ENCODE results near the gene FANCI.

The FANCI gene

GRCh38 chr15:89308236-89308635 is 64.5 kb downstream of the FANCI start:
- DNase-seq = no peak

- DNase-seq = no peak
Observed at GRCh38 chr15:89309993-89310392, 66.2 kb downstream of the FANCI start.

- no peak for DNase-seq
Observed at GRCh38 chr15:89315375-89315929, 71.7 kb downstream of the FANCI start.

GRCh38 chr15:89316504-89316903 is 72.7 kb downstream of the FANCI start:
- no peak for DNase-seq

- no peak for DNase-seq
Observed at GRCh38 chr15:89317186-89317720, 73.5 kb downstream of the FANCI start.

GRCh38 chr15:89319678-89320077 is 75.9 kb downstream of the FANCI start:
- DNase-seq = no peak

GRCh38 chr15:89320200-89320599 is 76.4 kb downstream of the FANCI start:
- no peak for DNase-seq

GRCh38 chr15:89321521-89322410 is 78.0 kb downstream of the FANCI start:
- DNase-seq = no peak

- no peak for DNase-seq
Observed at GRCh38 chr15:89322822-89323221, 79.0 kb downstream of the FANCI start.

- DNase-seq = no peak
Observed at GRCh38 chr15:89323825-89324224, 80.0 kb downstream of the FANCI start.

GRCh38 chr15:89325039-89325803 is 81.4 kb downstream of the FANCI start:
- DNase-seq = no peak

GRCh38 chr15:89326316-89326715 is 82.5 kb downstream of the FANCI start:
- no peak for DNase-seq

- no peak for DNase-seq
Observed at GRCh38 chr15:89327113-89327512, 83.3 kb downstream of the FANCI start.

- no peak for DNase-seq
Observed at GRCh38 chr15:89328398-89329254, 84.8 kb downstream of the FANCI start.

- no peak for DNase-seq
Observed at GRCh38 chr15:89329329-89330084, 85.7 kb downstream of the FANCI start.

- DNase-seq = no peak
Observed at GRCh38 chr15:89330119-89330518, 86.3 kb downstream of the FANCI start.

GRCh38 chr15:89330881-89331595 is 87.3 kb downstream of the FANCI start:
- no peak for DNase-seq

- DNase-seq = no peak
Observed at GRCh38 chr15:89332446-89332845, 88.7 kb downstream of the FANCI start.

GRCh38 chr15:89333011-89333860 is 89.5 kb downstream of the FANCI start:
- DNase-seq = no peak

- DNase-seq = no peak
Observed at GRCh38 chr15:89333959-89334509, 90.3 kb downstream of the FANCI start.
